ENCODE results near the gene ADAMTSL1. TPM values are rescaled to one million over a fixed set of nuclear protein-coding genes. Genes with fewer than 3 reads are reported as not detected.

The ADAMTSL1 gene
- total RNA-seq, 1 donor from 2014 or later = 3.4 TPM

DNA sequence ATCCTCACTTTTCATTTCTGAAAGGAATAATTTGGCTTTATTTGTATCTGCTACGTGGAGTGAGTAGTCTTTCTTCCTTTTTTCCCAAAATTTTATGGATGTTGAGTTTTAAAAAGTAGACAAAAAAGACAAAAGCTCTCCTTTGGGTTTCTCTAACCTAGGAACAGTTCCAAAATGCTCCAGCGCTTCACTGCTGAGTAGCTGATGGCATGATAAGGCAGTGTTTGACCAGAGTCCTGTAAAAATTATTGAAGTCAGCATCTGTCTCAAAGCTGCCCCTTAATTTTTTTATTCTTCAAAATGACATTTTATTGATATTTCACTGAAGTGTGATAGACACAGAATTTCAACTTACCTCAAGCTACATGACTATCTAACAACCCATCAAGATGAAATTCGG, 219.0 kb downstream of the ADAMTSL1 start:
- no peak for DNase-seq (ENCODE audit: low spot score)

DNA sequence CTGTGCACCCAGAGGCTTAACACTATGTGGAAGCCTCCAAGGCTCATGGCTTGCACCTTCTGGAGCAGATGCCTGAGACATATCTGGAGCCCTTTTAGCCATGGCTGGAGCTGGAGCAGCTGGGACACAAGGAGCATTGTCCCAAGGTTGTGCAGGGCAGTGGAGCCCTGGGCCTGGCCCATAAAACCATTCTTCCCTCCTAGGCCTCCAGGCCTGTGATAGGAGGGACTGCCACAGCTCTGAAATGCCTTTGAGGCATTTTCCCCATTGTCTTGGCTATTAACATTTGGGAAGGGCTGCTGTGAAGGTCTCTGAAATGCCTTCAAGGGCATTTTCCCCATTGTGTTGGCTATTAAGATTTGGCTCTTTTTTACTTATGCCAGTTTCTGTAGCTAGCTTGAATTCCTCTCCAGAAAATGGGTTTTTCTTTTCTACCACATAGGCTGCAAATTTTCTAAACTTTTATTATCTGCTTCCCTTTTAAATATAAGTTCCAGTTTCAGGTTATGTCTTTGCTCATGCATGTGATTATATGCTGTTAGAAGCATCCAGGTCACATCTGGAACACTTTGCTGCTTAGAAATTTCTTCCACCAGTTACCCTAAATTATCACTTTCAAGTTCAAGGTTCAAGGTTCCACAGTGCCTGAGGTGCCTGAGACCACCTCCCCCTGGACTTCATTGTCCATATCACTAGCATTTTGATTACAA, 221.2 kb downstream of the ADAMTSL1 start:
- DNase-seq (ENCODE audit: low spot score) = no peak

DNA sequence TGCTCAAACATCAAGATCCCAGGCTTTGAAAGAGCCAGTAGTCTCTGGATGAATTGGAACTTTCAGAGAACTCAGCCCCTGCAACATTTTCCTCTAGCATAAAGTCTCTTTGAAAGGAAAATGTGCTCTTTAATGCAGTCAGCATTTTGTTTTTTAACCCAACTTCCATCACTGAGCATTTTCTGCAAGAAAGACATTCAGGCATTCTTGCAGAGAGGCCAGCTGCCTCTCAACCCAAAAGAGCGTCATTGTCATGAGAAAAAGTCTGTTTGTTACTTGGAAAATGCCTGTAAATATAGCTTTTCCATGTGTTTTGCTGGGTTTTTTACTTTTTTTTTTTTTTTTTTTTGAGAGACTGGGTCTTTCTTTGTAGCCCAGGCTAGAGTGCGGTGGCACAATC, 225.0 kb downstream of the ADAMTSL1 start:
- no peak for DNase-seq (ENCODE audit: low spot score)

DNA sequence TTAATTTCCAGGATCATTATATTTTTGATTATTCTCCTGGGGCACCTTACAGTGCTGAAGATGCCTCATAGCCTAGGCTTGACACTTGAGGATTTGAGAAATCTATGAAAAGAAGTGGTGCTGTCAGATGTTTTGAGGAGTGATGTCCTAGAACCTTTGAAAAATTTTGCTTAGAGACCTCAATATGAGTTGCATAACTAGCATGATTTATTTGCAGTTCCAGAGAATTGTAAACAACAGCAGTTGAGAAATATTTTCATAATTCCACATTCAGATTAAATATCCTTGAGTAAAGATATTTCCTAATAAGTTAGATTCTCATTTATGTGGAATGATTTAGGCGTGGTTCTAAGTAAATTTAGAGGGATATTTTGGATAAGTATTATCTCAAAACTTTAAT, 225.8 kb downstream of the ADAMTSL1 start:
- DNase-seq (ENCODE audit: low spot score) = no peak

DNA sequence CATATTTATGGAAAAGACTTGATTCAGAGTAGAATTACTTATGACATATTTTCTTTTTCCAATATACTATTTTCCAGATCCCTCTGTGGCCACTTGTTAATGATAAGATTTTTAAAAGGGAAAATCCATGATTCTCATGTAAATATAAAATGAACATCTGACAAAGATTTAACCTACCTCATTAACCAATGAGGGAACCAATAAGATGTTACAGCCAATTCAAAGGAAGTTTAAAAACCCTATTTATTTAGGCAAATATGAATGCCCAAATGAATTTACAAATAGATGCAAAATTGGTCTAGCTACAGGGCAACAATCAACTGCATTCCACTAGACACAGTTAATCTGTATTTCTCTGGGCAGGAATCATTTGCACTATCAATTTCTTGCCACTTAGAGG, 226.8 kb downstream of the ADAMTSL1 start:
- DNase-seq (ENCODE audit: low spot score) = no peak

DNA sequence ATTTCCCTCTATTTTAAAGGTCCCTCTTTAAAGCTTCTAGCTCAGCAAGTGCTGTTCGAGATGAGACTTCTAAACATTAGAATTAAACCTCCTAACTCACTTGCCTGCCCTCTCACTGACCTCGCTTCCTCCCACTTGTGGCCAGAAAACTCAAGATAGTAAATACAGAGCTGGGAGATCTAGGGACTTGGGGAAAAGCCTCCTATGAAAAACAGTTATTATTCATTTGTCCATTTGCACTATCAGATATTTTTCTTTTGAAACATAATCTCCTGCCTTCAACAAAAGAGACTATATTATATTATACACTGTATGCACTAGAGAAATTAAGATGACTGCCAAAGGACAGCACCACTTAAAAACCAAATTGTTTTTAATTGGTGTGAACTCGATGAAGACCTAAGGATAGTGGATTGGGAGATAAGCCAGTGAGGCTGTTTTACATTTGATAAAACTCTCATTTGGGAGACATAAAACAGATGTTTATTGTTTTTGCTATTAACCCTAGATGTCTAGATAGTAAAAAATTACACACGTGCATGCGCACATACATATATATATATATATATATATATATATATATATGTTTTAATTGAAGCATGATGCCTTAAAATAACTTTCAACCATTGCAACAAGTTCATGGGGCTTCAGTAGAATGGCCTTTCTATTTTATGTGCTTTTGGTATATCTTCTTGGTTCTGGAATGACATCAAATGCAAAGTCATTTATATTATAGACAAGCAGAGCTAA, 229.4 kb downstream of the ADAMTSL1 start:
- no peak for DNase-seq (ENCODE audit: low spot score)

DNA sequence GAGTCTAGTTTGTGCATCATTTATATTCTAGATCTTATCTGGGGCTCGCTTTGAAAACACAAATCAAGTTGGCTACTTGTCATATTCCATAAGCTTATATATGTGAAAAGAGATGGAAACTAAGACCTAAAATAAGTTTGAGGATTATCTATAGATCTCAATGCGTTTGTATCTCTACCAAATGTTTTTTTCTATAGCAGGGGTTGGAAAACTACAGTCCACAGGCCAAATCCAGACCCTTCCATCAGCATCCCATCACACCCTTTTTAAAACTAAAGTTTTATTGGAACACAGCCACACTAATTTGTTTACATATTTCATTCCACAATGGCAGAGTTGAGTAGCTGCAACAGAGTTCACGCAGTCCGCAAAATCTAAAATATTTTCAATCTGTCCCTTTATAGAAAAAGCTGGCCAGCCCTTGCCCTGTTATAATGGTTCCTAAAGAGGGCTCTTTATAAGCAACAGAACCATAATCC, 230.0 kb downstream of the ADAMTSL1 start:
- no peak for DNase-seq (ENCODE audit: low spot score)

DNA sequence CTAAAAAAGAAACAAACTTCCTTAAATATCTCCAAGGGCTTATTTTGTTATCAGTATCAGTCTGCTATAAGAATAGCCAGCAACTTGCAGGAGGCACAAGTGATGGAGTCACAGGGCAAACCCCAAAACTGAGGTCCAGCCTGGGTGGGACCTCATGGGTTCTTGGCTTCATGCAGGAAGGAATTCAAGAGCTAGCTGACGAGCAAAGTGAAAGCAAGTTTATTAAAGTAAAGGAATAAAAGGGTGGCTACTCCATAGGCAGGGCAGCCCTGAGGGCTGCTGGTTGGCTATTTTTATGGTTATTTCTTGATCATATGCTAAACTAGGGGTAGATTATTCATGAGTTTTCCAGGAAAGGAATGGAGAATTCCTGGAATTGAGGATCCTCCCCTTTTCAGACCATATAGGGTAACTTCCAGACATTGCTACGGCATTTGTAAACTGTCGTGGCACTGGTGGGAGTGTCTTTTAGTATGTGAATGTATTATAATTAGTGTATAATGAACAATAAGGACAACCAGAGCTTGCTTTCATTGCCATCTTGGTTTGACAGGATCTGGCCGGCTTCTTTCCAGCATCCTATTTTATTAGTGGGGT, 231.9 kb downstream of the ADAMTSL1 start:
- no peak for DNase-seq (ENCODE audit: low spot score)

DNA sequence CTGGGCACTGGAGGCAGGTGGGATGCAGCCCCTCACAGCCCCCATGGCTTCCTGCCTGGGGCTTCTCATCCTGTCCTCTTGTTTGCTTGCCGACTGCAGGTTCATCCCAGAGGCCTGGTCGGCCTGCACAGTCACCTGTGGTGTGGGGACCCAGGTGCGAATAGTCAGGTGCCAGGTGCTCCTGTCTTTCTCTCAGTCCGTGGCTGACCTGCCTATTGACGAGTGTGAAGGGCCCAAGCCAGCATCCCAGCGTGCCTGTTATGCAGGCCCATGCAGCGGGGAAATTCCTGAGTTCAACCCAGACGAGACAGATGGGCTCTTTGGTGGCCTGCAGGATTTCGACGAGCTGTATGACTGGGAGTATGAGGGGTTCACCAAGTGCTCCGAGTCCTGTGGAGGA, 232.7 kb downstream of the ADAMTSL1 start:
- DNase-seq (ENCODE audit: low spot score) = no peak

DNA sequence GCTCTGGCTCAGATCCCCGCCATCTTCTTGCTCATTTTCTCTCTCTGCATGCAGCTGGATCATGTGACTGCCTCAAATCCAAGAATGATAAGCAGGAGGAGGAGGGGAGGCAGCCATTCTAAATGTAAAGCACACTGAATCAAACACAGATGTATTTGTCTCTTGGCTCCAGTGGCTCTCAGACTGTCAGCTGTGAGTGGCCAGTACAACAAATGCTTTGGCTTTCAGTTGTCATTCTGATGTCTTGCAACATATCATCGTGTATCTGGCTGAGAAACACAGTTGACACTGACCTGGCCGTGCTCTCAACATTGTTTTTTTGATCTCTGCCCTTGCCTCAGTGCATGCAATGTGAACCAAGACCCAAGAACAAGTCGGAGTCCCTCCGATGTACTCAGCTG, 233.1 kb downstream of the ADAMTSL1 start:
- no peak for DNase-seq (ENCODE audit: low spot score)

DNA sequence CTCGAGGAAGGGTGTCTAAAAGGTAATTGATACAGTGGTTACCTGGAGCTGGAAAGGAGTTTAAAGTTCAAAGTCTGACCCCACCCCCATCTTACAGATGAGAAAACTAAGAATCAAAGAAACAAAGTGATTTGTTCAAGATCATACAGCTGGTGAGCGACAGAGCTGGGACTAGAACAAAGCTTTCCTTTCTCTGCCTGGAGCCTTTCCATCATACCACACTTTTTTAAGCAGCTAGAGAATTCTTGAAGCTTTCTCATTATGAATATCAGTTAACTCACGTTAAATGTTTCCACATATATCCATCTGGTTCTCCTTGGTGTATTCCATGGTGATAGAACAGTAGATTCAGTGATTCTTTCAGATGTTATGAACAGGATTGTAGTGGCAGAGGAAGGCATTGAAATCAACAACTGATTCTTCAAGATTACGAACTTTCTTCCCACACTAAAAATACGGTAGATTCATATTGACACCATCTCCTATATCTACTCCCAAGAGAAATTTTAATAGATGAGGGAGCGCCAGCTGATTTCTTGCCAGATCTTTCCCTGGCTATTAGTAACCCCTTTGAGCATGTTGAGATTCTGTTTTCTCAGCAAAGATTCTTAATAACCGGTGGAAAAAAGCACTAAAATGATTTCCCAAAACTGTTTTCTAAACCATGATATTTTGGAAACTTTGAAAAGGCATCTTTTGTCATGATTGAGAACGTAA, 233.7 kb downstream of the ADAMTSL1 start:
- no peak for DNase-seq (ENCODE audit: low spot score)

DNA sequence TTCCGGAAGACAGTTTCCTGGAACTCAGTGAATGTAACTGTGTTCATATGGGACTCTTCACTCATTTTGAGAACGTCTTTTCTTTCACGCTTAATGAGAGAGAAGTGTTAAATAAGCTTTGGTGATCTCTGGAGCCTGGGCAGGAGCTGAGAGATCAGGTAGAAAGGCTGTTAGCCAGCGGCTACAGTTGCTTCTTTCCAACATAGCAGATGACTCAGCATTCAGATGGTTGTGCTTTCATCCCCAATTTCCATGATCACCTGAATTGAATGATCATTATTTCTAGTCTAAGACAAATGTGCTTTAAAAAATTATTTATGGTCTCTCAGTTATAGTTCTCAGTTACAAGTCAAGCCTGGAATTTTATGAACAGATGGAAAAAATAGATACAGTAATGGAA, 234.5 kb downstream of the ADAMTSL1 start:
- DNase-seq (ENCODE audit: low spot score) = no peak

DNA sequence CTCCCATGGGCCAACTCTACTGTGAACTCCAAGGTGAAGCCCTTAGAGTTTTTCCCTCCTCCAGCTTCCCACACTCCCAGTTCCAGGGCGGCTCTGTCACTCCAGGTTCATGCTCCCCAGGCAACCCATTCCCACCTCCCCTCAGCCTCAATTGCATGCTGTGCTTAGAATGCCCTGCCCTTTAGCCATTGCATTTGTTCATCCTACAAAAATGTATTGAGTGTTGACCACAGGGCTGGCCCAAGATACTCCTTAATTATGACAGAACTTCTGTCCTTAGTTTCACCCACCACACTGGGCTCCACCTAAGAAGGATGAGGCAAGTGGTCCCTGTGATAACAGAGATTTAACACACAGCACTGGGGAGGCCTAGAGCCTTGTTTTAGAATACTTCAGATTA, 236.1 kb downstream of the ADAMTSL1 start:
- DNase-seq (ENCODE audit: low spot score) = no peak

DNA sequence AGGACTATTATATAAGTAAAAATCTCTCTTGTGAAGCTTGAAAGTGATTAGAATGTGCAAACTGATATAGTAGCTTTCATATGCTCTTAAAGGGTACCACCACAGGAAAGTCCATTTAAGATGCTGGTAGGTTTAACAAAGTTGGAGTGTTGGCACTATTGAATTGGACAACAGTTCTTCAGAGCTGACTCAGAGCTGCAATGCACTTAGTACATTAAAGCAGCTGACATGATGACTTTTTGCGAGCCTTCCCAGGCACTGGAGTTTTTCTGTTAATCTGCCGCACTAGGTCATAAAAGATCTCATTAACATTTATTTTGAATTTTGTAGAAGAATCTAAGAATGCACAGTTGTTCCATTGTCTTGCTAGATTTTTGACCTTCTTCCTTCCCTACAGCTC, 243.8 kb downstream of the ADAMTSL1 start:
- no peak for DNase-seq (ENCODE audit: low spot score)

DNA sequence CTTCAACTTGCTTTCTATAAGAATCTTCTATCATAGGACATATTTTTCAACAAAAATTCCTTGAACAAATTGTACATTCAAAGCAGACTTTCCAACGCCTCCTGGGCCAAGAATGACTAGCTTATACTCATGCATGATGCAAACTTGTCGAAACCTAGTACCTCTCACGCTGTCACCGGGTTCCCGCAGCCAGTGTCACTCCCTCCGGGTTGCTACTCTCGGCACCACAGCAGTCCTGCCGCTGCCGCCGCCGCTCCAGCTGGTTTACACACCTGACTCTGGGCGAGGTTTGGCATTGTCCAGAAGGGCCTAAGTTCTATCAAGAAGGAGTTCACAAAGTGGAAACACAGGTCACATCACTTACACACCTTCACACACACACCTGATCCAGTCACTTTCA, 244.4 kb downstream of the ADAMTSL1 start:
- no peak for DNase-seq (ENCODE audit: low spot score)

DNA sequence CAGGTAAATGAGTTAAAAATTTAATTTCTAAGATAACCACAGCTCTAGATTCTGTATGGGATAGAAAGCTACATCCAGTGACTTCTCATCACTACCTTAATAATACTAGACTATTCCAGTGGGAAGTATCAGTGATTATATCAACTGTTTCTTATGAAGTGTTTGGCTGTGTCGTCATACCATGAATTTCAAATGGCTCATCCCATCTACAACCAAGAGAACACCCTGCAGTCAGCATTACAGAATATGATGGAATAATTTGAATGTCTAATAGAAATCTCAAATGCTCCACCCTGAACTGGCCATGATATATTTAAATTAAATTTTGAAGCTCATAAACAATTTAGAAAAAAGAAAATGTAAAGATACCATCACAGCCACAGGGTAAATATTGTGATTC, 245.0 kb downstream of the ADAMTSL1 start:
- DNase-seq (ENCODE audit: low spot score) = no peak

DNA sequence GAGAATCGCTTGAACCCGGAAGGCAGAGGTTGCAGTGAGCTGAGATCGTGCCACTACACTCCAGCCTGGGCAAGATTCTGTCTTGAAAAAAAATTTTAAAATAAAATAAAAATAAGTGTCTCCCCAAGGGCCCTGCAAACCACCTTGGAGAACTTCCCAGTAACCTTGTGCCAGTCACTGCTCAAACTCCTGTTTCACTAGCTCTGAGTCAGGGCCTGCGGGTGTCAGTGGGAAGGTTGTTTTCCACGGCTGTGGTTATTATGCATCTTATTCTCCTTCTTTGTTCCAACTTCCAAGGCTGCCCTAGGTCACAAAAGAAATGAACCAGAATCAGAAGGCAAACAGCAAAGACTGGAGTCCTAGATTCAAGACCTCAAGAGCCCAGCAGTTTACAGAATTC, 246.7 kb downstream of the ADAMTSL1 start:
- no peak for DNase-seq (ENCODE audit: low spot score)

DNA sequence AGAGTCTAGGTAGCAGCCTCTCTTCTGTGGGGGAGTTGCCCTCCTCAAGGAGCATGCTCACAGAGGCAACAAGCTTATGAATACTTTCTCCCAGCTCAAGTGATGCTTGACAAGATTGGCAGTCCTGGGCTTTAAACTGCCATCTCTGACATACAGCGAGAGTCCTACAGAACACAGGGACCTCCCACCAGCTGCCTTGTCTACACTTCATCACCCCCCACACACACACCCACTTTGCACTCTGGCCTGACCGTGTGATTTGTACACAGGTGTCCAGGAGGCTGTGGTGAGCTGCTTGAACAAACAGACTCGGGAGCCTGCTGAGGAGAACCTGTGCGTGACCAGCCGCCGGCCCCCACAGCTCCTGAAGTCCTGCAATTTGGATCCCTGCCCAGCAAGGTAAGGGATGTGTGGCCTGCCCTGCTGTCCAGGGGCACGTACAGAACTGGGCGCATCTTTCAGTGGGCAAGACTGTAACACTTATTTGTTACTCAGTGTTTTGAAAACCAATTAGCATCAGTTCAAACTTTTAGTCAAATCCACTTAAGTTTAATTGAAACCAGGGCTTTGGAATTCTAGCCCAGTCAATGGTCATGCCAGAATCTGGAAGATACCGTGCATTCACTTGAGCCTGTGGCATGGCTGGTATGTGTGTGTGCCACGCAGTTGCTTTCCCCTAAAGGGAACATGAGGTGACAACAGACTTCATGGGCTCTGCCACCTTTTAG, 247.5 kb downstream of the ADAMTSL1 start:
- no peak for DNase-seq (ENCODE audit: low spot score)

DNA sequence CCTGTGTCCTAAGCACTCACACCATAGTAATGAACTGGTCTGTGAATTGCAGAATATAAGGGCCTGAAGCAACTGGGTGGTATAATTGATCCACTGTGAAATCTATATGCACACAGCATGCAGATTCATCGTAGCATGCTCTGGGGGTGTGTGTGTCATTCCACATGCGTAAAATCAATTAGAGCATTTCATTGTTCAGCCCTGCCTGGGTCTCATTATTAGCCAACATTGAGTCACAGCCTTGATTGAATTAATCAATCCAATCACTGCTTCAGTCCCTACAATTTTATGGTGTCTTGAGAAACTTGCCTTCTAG, 248.0 kb downstream of the ADAMTSL1 start:
- no peak for DNase-seq (ENCODE audit: low spot score)

DNA sequence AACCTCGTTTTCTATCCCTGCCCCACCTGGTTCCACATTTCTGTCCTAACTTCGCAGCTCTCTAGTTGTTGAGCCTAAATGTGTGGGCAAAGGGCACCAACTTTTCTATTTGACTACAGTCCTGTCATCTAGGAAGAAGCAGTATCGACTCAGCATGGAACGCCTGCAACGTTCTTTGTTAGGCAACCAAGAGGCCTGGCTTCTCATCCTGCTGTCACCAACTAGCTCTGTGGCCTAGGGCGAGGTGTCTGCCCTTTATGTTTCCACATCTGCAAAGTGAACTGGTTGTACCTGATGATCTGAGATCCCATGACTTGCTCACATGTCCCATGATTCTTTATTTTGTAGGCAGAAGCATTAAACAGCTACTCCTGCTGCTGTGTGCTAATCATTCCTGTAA, 248.9 kb downstream of the ADAMTSL1 start:
- no peak for DNase-seq (ENCODE audit: low spot score)

DNA sequence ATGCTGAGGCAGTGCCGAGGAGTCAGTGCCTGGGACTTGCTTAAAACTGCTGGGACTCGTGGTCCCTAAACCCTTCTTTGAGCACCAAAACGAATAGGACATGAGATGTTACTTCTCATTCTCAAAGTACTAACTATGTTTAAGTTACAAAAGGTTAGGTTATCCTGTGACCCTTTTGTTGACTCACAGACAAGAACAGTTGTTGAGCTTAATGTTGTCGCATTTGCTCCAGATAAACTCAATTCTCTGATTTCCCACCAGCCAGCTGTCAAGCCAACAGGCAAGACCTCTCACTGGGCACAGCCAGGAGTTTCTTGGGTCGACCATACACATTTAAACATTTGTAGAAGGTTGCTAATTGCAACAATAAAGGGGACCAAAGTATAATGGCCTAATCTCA, 249.4 kb downstream of the ADAMTSL1 start:
- DNase-seq (ENCODE audit: low spot score) = no peak

Data from mesenteric fat pad (tissue), 1 donor.